ENCODE data around the gene C10orf62.
A peak's percentile ranks its signal among the peaks of the same experiment; 100 is the strongest.

C10orf62 gene

DNA sequence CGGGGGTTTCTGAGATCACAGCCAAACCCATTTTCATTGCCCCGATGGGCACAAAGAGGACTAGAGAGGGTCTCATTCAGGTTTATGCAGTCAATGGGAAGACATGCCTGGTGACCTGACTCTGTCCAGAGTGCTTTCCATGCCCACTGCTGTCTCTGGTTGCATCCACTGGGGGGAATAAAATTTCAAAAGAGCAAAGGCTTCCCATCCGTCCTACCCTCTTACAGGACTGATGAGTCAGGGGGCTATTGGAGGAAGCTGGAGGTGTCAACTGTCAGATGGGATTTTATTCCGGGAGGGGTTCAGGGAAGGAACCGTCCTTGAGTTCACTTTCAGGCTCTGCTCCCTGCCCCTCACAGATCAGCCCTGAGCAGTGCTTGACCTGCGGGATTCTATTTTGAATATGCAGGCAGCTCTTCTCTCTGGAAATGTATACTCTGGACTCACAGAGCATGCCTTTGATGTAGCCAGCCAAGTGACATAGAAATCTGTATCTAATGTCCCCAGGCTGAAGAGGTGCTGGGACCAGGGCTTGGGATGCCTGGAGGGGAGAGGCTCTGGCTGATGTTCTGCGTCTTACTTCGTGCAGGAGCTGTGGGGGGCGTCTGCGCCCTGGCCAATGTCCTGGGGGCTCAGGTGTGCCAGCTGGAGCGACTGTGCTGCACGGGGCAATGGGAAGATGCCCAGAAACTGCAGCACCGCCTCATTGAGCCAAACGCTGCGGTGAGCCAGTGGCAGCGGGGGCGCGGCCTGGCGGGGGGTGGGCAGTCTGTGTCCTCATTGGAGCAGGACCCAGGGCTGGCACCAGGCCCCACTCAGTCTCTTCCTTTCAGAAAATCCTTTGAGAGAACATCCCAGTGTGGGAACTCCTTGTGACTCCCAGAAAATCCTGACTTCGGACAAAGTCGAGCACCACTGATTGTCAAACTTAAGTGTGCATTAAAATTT, 12.0 kb downstream of the C10orf62 start:
- TF ChIP-seq, protein P1, sequence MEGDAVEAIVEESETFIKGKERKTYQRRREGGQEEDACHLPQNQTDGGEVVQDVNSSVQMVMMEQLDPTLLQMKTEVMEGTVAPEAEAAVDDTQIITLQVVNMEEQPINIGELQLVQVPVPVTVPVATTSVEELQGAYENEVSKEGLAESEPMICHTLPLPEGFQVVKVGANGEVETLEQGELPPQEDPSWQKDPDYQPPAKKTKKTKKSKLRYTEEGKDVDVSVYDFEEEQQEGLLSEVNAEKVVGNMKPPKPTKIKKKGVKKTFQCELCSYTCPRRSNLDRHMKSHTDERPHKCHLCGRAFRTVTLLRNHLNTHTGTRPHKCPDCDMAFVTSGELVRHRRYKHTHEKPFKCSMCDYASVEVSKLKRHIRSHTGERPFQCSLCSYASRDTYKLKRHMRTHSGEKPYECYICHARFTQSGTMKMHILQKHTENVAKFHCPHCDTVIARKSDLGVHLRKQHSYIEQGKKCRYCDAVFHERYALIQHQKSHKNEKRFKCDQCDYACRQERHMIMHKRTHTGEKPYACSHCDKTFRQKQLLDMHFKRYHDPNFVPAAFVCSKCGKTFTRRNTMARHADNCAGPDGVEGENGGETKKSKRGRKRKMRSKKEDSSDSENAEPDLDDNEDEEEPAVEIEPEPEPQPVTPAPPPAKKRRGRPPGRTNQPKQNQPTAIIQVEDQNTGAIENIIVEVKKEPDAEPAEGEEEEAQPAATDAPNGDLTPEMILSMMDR (IDR thresholded peaks at IDR 0.05; ENCODE audit: low read depth, low read length, missing control alignments): no peak
- no peak for DNase-seq (ENCODE audit: extremely low read depth, low read depth)
- no peak overlapping the region for H3K4me3 ChIP-seq (replicated peaks; ENCODE audit: low read depth, low read length)

DNA sequence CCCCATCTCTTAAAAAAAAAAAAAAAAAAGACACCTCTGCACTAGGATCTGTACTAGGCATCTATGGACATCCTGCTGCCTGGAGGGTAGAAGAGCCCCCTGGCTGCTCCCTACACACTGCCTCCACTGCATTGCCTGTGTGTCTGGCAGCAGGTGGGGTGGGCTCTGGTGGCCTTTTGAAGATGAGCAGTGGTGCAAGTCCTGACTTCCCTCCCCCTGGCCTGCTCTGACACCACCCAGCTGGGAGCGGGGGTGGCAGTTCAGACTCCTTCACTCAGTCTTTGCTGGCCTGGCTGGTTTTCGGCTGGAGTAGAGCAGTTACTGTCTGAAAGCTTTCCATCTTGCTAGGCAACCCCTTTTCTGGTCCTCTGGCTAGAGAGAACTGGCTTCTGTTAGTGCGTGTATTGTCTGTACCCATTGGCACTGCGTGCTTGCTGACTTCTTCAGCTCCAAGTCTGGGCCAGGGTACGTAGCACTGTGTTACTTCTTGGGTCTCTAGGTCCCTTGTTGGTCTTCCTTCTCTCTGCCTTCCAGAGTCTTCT, 17.6 kb downstream of the C10orf62 start:
- TF ChIP-seq, protein P1 (IDR thresholded peaks at IDR 0.05; ENCODE audit: low read depth, low read length, missing control alignments): no peak
- DNase-seq (ENCODE audit: extremely low read depth, low read depth): no peak
- H3K4me3 ChIP-seq (replicated peaks; ENCODE audit: low read depth, low read length): no peak overlapping the region

DNA sequence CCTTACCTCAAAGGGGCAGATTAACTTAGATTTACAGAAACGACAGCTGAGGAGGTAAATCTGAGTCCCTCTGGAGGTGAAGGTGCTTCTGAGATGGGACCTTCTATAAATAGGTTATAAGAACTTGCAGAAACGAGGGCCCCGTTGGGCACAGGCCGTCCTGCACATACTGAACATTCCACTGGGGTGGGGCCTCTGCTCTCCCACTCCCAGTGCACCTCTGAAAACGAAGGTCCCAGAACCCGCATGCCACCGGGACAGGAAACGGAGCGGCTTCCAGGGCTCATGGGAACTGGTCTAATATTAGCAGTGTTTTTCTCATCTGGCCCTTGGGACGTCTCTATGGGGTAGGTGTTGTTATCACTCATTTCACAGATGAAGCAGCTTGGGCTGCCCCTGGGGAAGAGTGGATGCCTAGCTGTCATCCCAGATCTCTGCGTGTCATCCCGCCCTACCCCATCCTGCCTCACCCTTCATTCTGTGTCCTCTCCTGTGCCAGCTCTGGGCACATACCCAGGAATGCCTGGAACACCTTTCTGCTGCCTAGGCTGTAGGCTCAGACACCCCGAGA, 19.6 kb downstream of the C10orf62 start:
- no peak overlapping the region for H3K4me3 ChIP-seq (replicated peaks; ENCODE audit: low read depth, low read length)

DNA sequence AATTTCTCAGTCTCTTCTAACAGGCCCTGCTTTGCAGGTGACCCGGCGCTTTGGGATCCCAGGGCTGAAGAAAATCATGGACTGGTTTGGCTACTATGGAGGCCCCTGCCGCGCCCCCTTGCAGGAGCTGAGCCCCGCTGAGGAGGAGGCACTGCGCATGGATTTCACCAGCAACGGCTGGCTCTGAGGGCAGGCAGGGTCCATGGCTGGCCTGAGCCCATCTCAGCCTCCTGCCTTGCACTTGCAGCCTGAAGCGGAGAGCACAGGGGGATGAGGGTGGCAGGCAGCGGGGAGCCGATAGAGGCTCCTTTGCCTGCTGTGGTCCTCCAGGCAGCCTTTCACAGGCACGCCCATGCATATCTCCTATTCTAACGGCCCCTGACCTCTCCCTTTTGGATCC, 22.0 kb downstream of the C10orf62 start:
- TF ChIP-seq, protein P1 (IDR thresholded peaks at IDR 0.05; ENCODE audit: low read depth, low read length, missing control alignments): no peak
- DNase-seq (ENCODE audit: extremely low read depth, low read depth): no peak
- H3K4me3 ChIP-seq (replicated peaks; ENCODE audit: low read depth, low read length): no peak overlapping the region

More for the DNA sequence above, 19.6 kb downstream of the C10orf62 start:
- TF ChIP-seq, protein P1 (IDR thresholded peaks at IDR 0.05; ENCODE audit: low read depth, low read length, missing control alignments): no peak
- no peak for DNase-seq (ENCODE audit: extremely low read depth, low read depth)

DNA sequence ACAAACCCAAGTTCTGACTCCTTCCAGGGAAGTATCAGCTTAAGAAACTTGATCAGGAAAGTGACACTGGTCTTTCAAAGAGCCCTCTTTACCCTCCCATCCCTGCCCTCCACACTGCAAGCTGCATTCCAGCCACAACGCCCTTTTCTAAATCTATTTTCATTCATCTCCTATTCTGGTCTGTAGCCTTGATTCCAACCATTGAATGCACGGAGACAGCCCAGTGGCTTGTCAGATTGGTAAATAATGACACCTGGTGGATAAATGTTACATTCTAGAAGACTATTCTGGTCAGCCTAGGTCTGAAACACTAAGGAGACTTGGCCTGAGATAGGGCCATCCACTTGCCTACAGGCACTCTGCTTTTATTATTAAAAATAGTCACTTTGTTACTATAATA, 22.9 kb downstream of the C10orf62 start:
- TF ChIP-seq, protein P1 (IDR thresholded peaks at IDR 0.05; ENCODE audit: low read depth, low read length, missing control alignments): no peak
- DNase-seq (ENCODE audit: extremely low read depth, low read depth): peak; percentile 14

DNA sequence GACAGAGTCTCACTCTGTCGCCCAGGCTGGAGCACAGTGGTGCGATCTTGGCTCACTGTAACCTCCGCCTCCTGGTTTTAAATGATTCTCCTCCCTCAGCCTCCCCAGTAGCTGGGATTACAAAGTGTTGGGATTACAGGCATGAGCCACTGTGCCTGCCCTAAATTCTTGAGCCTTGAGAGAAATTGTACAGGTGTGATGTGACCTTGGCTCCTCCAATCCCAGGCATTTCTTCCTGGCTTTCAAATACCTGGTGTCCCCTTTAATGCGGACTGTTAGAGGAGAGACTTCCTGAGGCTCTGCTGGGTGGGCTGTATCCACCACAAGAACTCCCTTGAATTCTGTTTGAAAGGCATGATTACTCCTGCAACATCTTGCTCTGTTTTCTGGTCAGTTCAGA, 28.8 kb downstream of the C10orf62 start:
- H3K4me3 ChIP-seq (replicated peaks; ENCODE audit: low read depth, low read length): no peak overlapping the region
- DNase-seq (ENCODE audit: extremely low read depth, low read depth): no peak
- TF ChIP-seq, protein P1 (IDR thresholded peaks at IDR 0.05; ENCODE audit: low read depth, low read length, missing control alignments): no peak

More for the DNA sequence above, 22.9 kb downstream of the C10orf62 start:
- H3K4me3 ChIP-seq (replicated peaks; ENCODE audit: low read depth, low read length): no peak overlapping the region

Data from HFF-Myc (cell line).